ENCODE results near the gene ACSM5. TPM values are rescaled to one million over a fixed set of nuclear protein-coding genes. Genes with fewer than 3 reads are reported as not detected.

The ACSM5 gene
- polyA plus RNA-seq, 1 experiment: not detected

DNA sequence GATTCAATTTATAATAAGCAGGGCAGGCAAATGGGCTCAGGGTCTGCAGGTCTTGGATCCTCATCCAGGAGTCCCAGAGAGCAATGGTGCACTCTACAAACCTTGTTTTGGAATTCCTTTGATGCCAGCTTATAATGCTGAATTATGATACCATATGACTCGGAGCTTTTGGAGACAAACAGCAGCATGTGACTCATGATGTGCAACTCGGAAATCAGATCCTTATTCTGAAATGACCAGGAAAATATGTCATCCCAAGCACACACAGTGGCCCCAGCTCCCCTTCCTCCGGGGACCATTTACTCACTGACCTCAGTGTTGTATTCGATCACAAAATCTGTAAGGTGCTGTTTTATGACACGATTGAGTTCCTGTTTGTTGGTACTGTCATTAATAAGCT is 36.6 kb upstream of the ACSM5 start:
- ChIA-PET POLR2A (no interaction called here), CTCF (interaction anchor here (0.8 kb wide), 2 partner anchors 10 to 14 kb away, joined by 3 to 5 read pairs; no protein-coding TSS in a partner anchor)
- no peaks in the 10 kb centered on the region for H3K36me3 ChIP-seq (ENCODE audit: control insufficient read depth, insufficient read depth, low read length)
- no peak for DNase-seq (ENCODE audit: low read depth)
- TF ChIP-seq, protein P1, sequence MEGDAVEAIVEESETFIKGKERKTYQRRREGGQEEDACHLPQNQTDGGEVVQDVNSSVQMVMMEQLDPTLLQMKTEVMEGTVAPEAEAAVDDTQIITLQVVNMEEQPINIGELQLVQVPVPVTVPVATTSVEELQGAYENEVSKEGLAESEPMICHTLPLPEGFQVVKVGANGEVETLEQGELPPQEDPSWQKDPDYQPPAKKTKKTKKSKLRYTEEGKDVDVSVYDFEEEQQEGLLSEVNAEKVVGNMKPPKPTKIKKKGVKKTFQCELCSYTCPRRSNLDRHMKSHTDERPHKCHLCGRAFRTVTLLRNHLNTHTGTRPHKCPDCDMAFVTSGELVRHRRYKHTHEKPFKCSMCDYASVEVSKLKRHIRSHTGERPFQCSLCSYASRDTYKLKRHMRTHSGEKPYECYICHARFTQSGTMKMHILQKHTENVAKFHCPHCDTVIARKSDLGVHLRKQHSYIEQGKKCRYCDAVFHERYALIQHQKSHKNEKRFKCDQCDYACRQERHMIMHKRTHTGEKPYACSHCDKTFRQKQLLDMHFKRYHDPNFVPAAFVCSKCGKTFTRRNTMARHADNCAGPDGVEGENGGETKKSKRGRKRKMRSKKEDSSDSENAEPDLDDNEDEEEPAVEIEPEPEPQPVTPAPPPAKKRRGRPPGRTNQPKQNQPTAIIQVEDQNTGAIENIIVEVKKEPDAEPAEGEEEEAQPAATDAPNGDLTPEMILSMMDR (IDR thresholded peaks at IDR 0.05; ENCODE audit: insufficient read depth, low read depth, low read length): no peak
- no peaks in the 10 kb centered on the region for H3K27me3 ChIP-seq (ENCODE audit: control insufficient read depth, insufficient read depth, low read length)
- no peak overlapping the region for H3K4me3 ChIP-seq (ENCODE audit: low read depth, low read length)

DNA sequence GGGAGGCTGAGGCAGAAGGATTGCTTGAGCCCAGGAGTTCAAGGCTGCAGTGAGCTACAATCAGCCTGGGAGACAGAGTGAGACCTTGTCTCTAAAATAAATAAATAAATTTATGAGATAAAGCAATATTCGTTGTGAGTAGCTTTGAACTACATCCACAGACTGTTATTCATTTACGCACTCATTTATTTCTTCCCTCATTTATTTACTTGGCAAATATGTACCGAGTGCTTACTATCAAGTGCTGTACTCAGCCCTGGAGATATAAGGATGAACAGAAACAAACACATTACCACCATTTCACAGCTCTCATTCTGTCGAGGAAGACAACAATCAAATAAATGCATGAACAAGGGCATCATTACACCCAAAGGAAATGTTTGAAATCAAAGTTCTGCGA is 32.2 kb upstream of the ACSM5 start:
- Histone ChIP-seq H3K27me3 (ENCODE audit: control insufficient read depth, insufficient read depth, low read length) (no peaks in the 10 kb centered on the region), H3K4me3 (ENCODE audit: low read depth, low read length) (no peak overlapping the region), H3K36me3 (ENCODE audit: control insufficient read depth, insufficient read depth, low read length) (no peaks in the 10 kb centered on the region)
- TF ChIP-seq, protein P1 (IDR thresholded peaks at IDR 0.05; ENCODE audit: insufficient read depth, low read depth, low read length): no peak
- ChIA-PET CTCF (interaction anchor here (0.6 to 2.3 kb wide), 3 partner anchors 8 to 470 kb away, joined by 3 to 12 read pairs (median 7); no protein-coding TSS in a partner anchor), POLR2A (no interaction called here)
- no peak for DNase-seq (ENCODE audit: low read depth)

DNA sequence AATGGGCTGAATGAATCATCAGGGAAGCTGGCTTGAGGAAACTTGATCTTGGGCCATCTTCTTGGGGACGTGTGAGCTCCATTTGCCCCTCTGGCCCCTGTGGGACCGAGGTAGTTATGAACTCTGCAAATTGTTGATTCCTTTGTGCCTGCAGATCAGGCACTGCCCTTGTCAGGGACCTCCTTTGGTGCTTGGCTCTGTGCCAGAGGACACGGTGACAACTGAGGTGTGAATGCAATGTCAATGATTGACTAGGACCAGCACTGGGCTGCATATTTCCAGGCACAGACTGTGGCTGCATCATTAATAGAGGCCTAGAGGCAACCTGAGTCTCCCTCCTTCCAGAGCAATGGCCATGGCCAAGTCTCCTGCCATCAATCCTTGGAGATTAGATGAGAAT is 28.6 kb upstream of the ACSM5 start:
- no peak for DNase-seq (ENCODE audit: low read depth)
- ChIA-PET CTCF (no interaction called here), POLR2A (no interaction called here)
- Histone ChIP-seq H3K4me3 (ENCODE audit: low read depth, low read length) (no peak overlapping the region), H3K27me3 (ENCODE audit: control insufficient read depth, insufficient read depth, low read length) (no peaks in the 10 kb centered on the region), H3K36me3 (ENCODE audit: control insufficient read depth, insufficient read depth, low read length) (no peaks in the 10 kb centered on the region)
- TF ChIP-seq, protein P1 (IDR thresholded peaks at IDR 0.05; ENCODE audit: insufficient read depth, low read depth, low read length): no peak

DNA sequence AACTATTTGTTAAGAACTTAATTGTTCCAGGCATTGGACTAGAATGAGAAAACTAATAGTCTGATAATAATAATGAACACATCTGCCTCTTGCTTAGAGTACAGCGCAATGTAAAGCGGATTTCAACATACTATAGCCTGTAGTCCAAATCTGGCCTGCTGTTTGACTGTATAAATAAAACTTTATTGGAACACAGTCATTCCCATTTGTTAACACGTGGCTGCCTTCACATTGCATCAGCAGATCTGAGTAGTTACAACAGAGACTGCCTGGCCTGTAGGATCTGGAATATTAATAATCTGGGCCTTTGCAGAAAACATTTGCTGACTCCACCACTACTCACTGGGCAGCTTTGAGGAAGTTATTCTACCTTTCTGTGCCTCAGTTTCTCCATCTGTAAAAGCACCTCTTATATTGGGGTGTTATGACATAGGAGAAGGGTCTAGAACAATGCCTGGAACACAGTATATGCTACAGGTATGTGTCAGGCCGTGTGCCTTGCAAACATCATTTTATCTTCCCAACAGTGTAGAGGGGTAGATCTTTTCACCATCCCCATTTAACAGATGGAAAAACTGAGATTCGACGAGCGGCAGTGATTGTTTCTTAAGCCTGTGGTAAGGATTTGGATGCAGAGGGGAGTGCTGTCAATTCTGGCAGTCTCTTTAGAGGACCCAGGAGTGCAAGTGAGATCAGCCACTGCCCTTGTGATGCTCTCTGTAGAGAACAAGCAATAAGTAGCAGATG is 27.0 kb upstream of the ACSM5 start:
- ChIA-PET CTCF (interaction anchor here (0.7 to 5.9 kb wide), 7 partner anchors 8 to 713 kb away, joined by 3 to 154 read pairs (median 7); no protein-coding TSS in a partner anchor), POLR2A (no interaction called here)
- Histone ChIP-seq H3K27me3 (ENCODE audit: control insufficient read depth, insufficient read depth, low read length) (no peaks in the 10 kb centered on the region), H3K36me3 (ENCODE audit: control insufficient read depth, insufficient read depth, low read length) (no peaks in the 10 kb centered on the region), H3K4me3 (ENCODE audit: low read depth, low read length) (no peak overlapping the region)
- TF ChIP-seq, protein P1 (IDR thresholded peaks at IDR 0.05; ENCODE audit: insufficient read depth, low read depth, low read length): no peak
- no peak for DNase-seq (ENCODE audit: low read depth)

DNA sequence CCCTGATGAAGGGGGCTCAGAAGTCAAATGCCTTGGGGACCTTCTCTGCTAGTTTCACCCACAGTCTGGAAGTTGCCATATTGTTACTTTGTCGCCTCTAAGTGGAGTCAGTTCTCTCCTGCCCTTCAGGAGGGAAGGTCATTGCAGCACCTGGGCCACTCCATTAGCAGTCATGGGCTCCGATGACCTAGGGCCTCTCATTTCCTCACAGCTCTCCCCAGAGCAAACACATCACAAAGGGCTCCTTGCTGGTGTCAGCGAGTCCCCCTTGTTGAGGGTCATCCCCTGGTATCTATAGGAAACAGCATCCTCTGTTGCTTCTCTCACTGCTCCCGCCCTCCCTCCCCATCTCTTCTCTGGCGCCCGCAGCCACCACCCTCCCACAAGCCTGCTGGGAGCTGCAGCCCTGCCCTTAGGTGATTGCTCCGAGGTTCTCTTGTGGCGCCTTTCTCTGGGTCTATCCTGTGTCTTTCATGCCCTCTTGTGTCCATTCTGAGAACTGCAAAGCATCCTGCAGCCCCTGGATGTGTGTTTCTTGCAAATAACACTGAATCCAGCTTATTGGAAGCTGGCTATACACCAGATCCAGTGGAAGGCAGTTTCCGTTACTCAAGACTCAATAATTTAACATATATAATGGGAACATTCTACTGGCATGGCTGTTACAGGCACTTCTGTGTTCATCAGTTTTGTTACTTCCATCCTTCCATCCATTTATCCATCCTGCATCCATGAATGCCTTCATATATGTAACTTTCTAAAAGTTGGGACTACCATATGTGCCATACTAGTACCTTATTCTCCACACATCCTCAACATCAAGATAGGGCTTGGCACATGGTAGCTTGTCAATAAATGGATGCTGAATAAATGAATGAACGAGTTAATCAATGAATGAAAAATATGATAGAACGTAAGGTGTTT is 26.0 kb upstream of the ACSM5 start:
- CTCF ChIA-PET: interaction anchor here (0.6 to 5.9 kb wide), 12 partner anchors 9 to 816 kb away, joined by 3 to 154 read pairs (median 5); no protein-coding TSS in a partner anchor
- Histone ChIP-seq H3K4me3 (ENCODE audit: low read depth, low read length) (no peak overlapping the region), H3K36me3 (ENCODE audit: control insufficient read depth, insufficient read depth, low read length) (no peaks in the 10 kb centered on the region), H3K27me3 (ENCODE audit: control insufficient read depth, insufficient read depth, low read length) (no peaks in the 10 kb centered on the region)
- no peak for DNase-seq (ENCODE audit: low read depth)
- TF ChIP-seq, protein P1 (IDR thresholded peaks at IDR 0.05; ENCODE audit: insufficient read depth, low read depth, low read length): peak; percentile 81
- POLR2A ChIA-PET: no interaction called here
